ENCODE results near the gene ACBD7. TPM values are rescaled to one million over a fixed set of nuclear protein-coding genes. Genes with fewer than 3 reads are reported as not detected.

ACBD7 gene
- total and polyA plus RNA-seq, 2 of the 8 experiments (the other 6 are each of a cell fraction or from before 2014, with no cell fraction given), result 9.0 to 17.8 TPM

GRCh38 chr10:15053061-15053460 is 35.5 kb downstream of the ACBD7 start:
- no peak overlapping the region for H3K4me3 ChIP-seq (ENCODE audit: extremely low read depth in 1 of 4, insufficient read depth in 2 of 4, low read depth in 3 of 4, low read length in 4 of 4)
- H3K79me2 ChIP-seq (ENCODE audit: control insufficient read depth in 1 of 2, insufficient read depth in 2 of 2, low read length in 2 of 2), result no peaks in the 10 kb centered on the region
- DNase-seq (ENCODE audit: low read depth in 1 of 2, low spot score in 2 of 2) (no peak), FAIRE-seq (no peak)
- no peaks in the 10 kb centered on the region for H4K20me1 ChIP-seq (replicated peaks in 1 of 2; ENCODE audit: control insufficient read depth in 1 of 2, insufficient read depth in 2 of 2, low read length in 2 of 2)
- 89% methylated on average over 3 of the region's 3 CpGs; no CpG with 5 or more reads in 1 of the 2 experiments for WGBS, 2 experiments (ENCODE audit: extremely low coverage in 1 of 2, insufficient coverage in 1 of 2, insufficient read length in 1 of 2, insufficient replicate concordance in 2 of 2, low coverage in 1 of 2, low lambda C conversion rate in 2 of 2, missing lambda C conversion rate in 1 of 2)
- H4K8ac ChIP-seq (ENCODE audit: extremely low read depth, insufficient read depth, low read length), result no peak overlapping the region
- TF ChIP-seq RBBP5 (IDR thresholded peaks at IDR 0.05; ENCODE audit: borderline replicate concordance, low read depth, low read length), result no peak
- TF ChIP-seq FOSL1 (IDR thresholded peaks at IDR 0.05; ENCODE audit: insufficient read depth, low read depth, low read length), result no peak
- TF ChIP-seq EP300 (IDR thresholded peaks at IDR 0.05; ENCODE audit: borderline replicate concordance in 1 of 2, low read depth in 2 of 2, low read length in 2 of 2), result no peak
- TF ChIP-seq EZH2 (IDR thresholded peaks at IDR 0.05; ENCODE audit: low read depth, low read length, severe bottlenecking), result no peak
- no peak overlapping the region for H2BK15ac ChIP-seq (ENCODE audit: low read length)
- no peak overlapping the region for H3K56ac ChIP-seq (replicated peaks; ENCODE audit: insufficient read length, low read depth, low read length)
- no peak overlapping the region for H2BK12ac ChIP-seq (ENCODE audit: low read depth, low read length)
- no peak overlapping the region for H3K9ac ChIP-seq (replicated peaks in 1 of 4; ENCODE audit: extremely low read depth in 1 of 4, low read depth in 3 of 4, low read length in 3 of 4)
- H2BK120ac ChIP-seq (replicated peaks; ENCODE audit: low read depth, low read length), result no peak overlapping the region
- no peaks in the 10 kb centered on the region for H3K79me1 ChIP-seq (ENCODE audit: low read depth, low read length)
- CTCF ChIA-PET (ENCODE audit: partially characterized antibody), result no interaction called here
- H3K4me1 ChIP-seq (replicated peaks in 1 of 4; ENCODE audit: control insufficient read depth in 3 of 4, insufficient read depth in 4 of 4, low read length in 3 of 4), result no peaks in the 10 kb centered on the region
- no peaks in the 10 kb centered on the region for H3K27me3 ChIP-seq (replicated peaks in 1 of 4; ENCODE audit: control insufficient read depth in 3 of 4, extremely low read depth in 1 of 4, insufficient read depth in 3 of 4, low read length in 3 of 4)
- no peak overlapping the region for H3K4me2 ChIP-seq (ENCODE audit: insufficient read depth in 1 of 2, low read depth in 2 of 2, low read length in 2 of 2)
- H2BK5ac ChIP-seq (ENCODE audit: low read depth, low read length), result no peak overlapping the region
- no peak overlapping the region for H2AK5ac ChIP-seq (ENCODE audit: low read depth, low read length)
- H3K4ac ChIP-seq (replicated peaks; ENCODE audit: insufficient read length, low read depth, low read length), result no peak overlapping the region
- no peaks in the 10 kb centered on the region for H3K9me3 ChIP-seq (ENCODE audit: insufficient read depth in 2 of 2, low read depth in 1 of 2, low read length in 1 of 2)
- H3K18ac ChIP-seq (ENCODE audit: extremely low read depth, low read length), result no peak overlapping the region
- H3K14ac ChIP-seq (ENCODE audit: insufficient read length), result no peak overlapping the region
- H3K27ac ChIP-seq (ENCODE audit: low read depth, low read length), result no peak overlapping the region
- POLR2A ChIA-PET (ENCODE audit: partially characterized antibody), result no interaction called here
- H4K91ac ChIP-seq (replicated peaks; ENCODE audit: insufficient read length, low read length), result no peak overlapping the region
- no peaks in the 10 kb centered on the region for H3K23me2 ChIP-seq (ENCODE audit: low read depth, low read length)
- no peak overlapping the region for H2BK20ac ChIP-seq (ENCODE audit: low read length)
- no peak overlapping the region for H2AFZ ChIP-seq (ENCODE audit: low read length)
- H3K36me3 ChIP-seq (ENCODE audit: control insufficient read depth in 2 of 4, insufficient read depth in 4 of 4, low read length in 3 of 4), result no peaks in the 10 kb centered on the region
- H4K5ac ChIP-seq (ENCODE audit: insufficient read length, low read depth, low read length), result no peak overlapping the region
- no peak overlapping the region for H3K23ac ChIP-seq (ENCODE audit: insufficient read length)

All from H1 (cell line).